ENCODE results near the gene PROK1. TPM values are rescaled to one million over a fixed set of nuclear protein-coding genes. Genes with fewer than 3 reads are reported as not detected.

PROK1 gene
- total RNA-seq, 2 donors from 2014 or later: 10.7 to 75.3 TPM

GRCh38 chr1:110487726-110488125, 36.8 kb downstream of the PROK1 start:
- H3K4me3 ChIP-seq: no peak overlapping the region
- 61% methylated on average over 8 of the region's 8 CpGs for WGBS
- no peak overlapping the region for H3K27ac ChIP-seq
- DNase-seq (ENCODE audit: low spot score): no peak
- no peaks in the 10 kb centered on the region for H3K27me3 ChIP-seq (replicated peaks; ENCODE audit: insufficient read depth)
- H3K4me1 ChIP-seq (replicated peaks): no peaks in the 10 kb centered on the region
- no peaks in the 10 kb centered on the region for H3K36me3 ChIP-seq
- no peaks in the 10 kb centered on the region for H3K9me3 ChIP-seq
- TF ChIP-seq POLR2A (IDR thresholded peaks at IDR 0.05): no peak
- TF ChIP-seq POLR2AphosphoS5 (IDR thresholded peaks at IDR 0.05): no peak
- TF ChIP-seq CTCF (IDR thresholded peaks at IDR 0.05): no peak
- intact Hi-C loops (cut with DNase I): no loop called here

- H3K27ac ChIP-seq: no peak overlapping the region
- no peak overlapping the region for H3K4me3 ChIP-seq
- 85% methylated on average over 12 of the region's 12 CpGs for WGBS
- H3K4me1 ChIP-seq (replicated peaks): no peaks in the 10 kb centered on the region
- no peaks in the 10 kb centered on the region for H3K36me3 ChIP-seq
- no peak for TF ChIP-seq CTCF (IDR thresholded peaks at IDR 0.05)
- TF ChIP-seq POLR2A (IDR thresholded peaks at IDR 0.05): no peak
- no peak for TF ChIP-seq POLR2AphosphoS5 (IDR thresholded peaks at IDR 0.05)
- no peaks in the 10 kb centered on the region for H3K9me3 ChIP-seq
- intact Hi-C loops (cut with DNase I): no loop called here
- no peaks in the 10 kb centered on the region for H3K27me3 ChIP-seq (replicated peaks; ENCODE audit: insufficient read depth)
- DNase-seq (ENCODE audit: low spot score): no peak
These were observed 37.2 kb downstream of the PROK1 start for GRCh38 chr1:110488161-110488560.

GRCh38 chr1:110488867-110489266, 37.9 kb downstream of the PROK1 start:
- H3K27me3 ChIP-seq (replicated peaks; ENCODE audit: insufficient read depth): no peaks in the 10 kb centered on the region

GRCh38 chr1:110489406-110489805, 38.5 kb downstream of the PROK1 start:
- 95% methylated on average over 14 of the region's 15 CpGs for WGBS
- no peak for DNase-seq (ENCODE audit: low spot score)
- H3K27me3 ChIP-seq (replicated peaks; ENCODE audit: insufficient read depth): no peaks in the 10 kb centered on the region
- no peaks in the 10 kb centered on the region for H3K4me1 ChIP-seq (replicated peaks)
- no peak overlapping the region for H3K27ac ChIP-seq
- H3K4me3 ChIP-seq: no peak overlapping the region
- no peaks in the 10 kb centered on the region for H3K36me3 ChIP-seq
- H3K9me3 ChIP-seq: no peaks in the 10 kb centered on the region
- no peak for TF ChIP-seq CTCF (IDR thresholded peaks at IDR 0.05)
- TF ChIP-seq POLR2AphosphoS5 (IDR thresholded peaks at IDR 0.05): no peak
- TF ChIP-seq POLR2A (IDR thresholded peaks at IDR 0.05): no peak
- intact Hi-C loops (cut with DNase I): no loop called here

More at GRCh38 chr1:110488867-110489266, 37.9 kb downstream of the PROK1 start:
- no peak for TF ChIP-seq CTCF (IDR thresholded peaks at IDR 0.05)
- TF ChIP-seq POLR2A (IDR thresholded peaks at IDR 0.05): no peak
- no peak for TF ChIP-seq POLR2AphosphoS5 (IDR thresholded peaks at IDR 0.05)
- no peak overlapping the region for H3K4me3 ChIP-seq
- H3K4me1 ChIP-seq (replicated peaks): no peaks in the 10 kb centered on the region
- intact Hi-C loops (cut with DNase I): no loop called here
- H3K36me3 ChIP-seq: no peaks in the 10 kb centered on the region
- H3K9me3 ChIP-seq: no peaks in the 10 kb centered on the region
- WGBS: 67% methylated on average over 3 of the region's 3 CpGs
- H3K27ac ChIP-seq: no peak overlapping the region
- no peak for DNase-seq (ENCODE audit: low spot score)

GRCh38 chr1:110489973-110490542, 39.1 kb downstream of the PROK1 start:
- WGBS: 85% methylated on average over 14 of the region's 14 CpGs
- no peak overlapping the region for H3K4me3 ChIP-seq
- no peak for DNase-seq (ENCODE audit: low spot score)
- intact Hi-C loops (cut with DNase I): no loop called here
- H3K36me3 ChIP-seq: no peaks in the 10 kb centered on the region
- H3K27me3 ChIP-seq (replicated peaks; ENCODE audit: insufficient read depth): no peaks in the 10 kb centered on the region
- H3K9me3 ChIP-seq: no peaks in the 10 kb centered on the region
- H3K4me1 ChIP-seq (replicated peaks): no peaks in the 10 kb centered on the region
- TF ChIP-seq POLR2A (IDR thresholded peaks at IDR 0.05): no peak
- no peak for TF ChIP-seq POLR2AphosphoS5 (IDR thresholded peaks at IDR 0.05)
- no peak overlapping the region for H3K27ac ChIP-seq

Measured in prostate gland (tissue), 2 donors.